Measurements from ENCODE around the gene GRK5.

Gene GRK5

GRCh38 chr10:119465085-119465484 is 257.7 kb downstream of the GRK5 start:
- H3K9me3 ChIP-seq (replicated peaks; ENCODE audit: insufficient read depth, low read length), result no peaks in the 10 kb centered on the region
- H2AFZ ChIP-seq (ENCODE audit: low read length), result no peak overlapping the region
- H3K4me3 ChIP-seq (ENCODE audit: low read length), result no peak overlapping the region
- no peaks in the 10 kb centered on the region for H4K20me1 ChIP-seq (ENCODE audit: insufficient read depth, low read length)
- H3K79me2 ChIP-seq (ENCODE audit: low read length), result no peaks in the 10 kb centered on the region
- H3K4me2 ChIP-seq (ENCODE audit: low read depth, low read length), result no peak overlapping the region
- TF ChIP-seq CTCF (IDR thresholded peaks at IDR 0.05; ENCODE audit: low read length), result no peak
- TF ChIP-seq EZH2 (optimal IDR thresholded peaks at IDR 0.05; ENCODE audit: low read depth, low read length), result no peak
- TF ChIP-seq EZH2phosphoT487 (IDR thresholded peaks at IDR 0.05; ENCODE audit: low read length), result no peak
- no peaks in the 10 kb centered on the region for H3F3A ChIP-seq (ENCODE audit: insufficient read depth, low read length)
- no peak overlapping the region for H3K9ac ChIP-seq (ENCODE audit: low read length)
- no peaks in the 10 kb centered on the region for H3K36me3 ChIP-seq (replicated peaks; ENCODE audit: insufficient read depth, low read length)
- no peak overlapping the region for H3K27ac ChIP-seq (ENCODE audit: low read length)
- no peaks in the 10 kb centered on the region for H3K27me3 ChIP-seq (replicated peaks; ENCODE audit: insufficient read depth, low read length)
- no peak for DNase-seq
- no peaks in the 10 kb centered on the region for H3K9me2 ChIP-seq (replicated peaks; ENCODE audit: insufficient read depth, low read length)
- H3K4me1 ChIP-seq (ENCODE audit: low read length), result no peaks in the 10 kb centered on the region

GRCh38 chr10:119466076-119466475 is 258.7 kb downstream of the GRK5 start:
- no peaks in the 10 kb centered on the region for H3K9me2 ChIP-seq (replicated peaks; ENCODE audit: insufficient read depth, low read length)
- H3K9ac ChIP-seq (ENCODE audit: low read length), result no peak overlapping the region
- H3K27ac ChIP-seq (ENCODE audit: low read length), result no peak overlapping the region
- H3K27me3 ChIP-seq (replicated peaks; ENCODE audit: insufficient read depth, low read length), result no peaks in the 10 kb centered on the region
- TF ChIP-seq CTCF (IDR thresholded peaks at IDR 0.05; ENCODE audit: low read length) (no peak), EZH2 (optimal IDR thresholded peaks at IDR 0.05; ENCODE audit: low read depth, low read length) (no peak), EZH2phosphoT487 (IDR thresholded peaks at IDR 0.05; ENCODE audit: low read length) (no peak)
- no peaks in the 10 kb centered on the region for H3K9me3 ChIP-seq (replicated peaks; ENCODE audit: insufficient read depth, low read length)
- H3K4me3 ChIP-seq (ENCODE audit: low read length), result no peak overlapping the region
- no peaks in the 10 kb centered on the region for H3K36me3 ChIP-seq (replicated peaks; ENCODE audit: insufficient read depth, low read length)
- H3F3A ChIP-seq (ENCODE audit: insufficient read depth, low read length), result no peaks in the 10 kb centered on the region
- DNase-seq, result no peak
- H3K4me1 ChIP-seq (ENCODE audit: low read length), result no peaks in the 10 kb centered on the region
- no peaks in the 10 kb centered on the region for H4K20me1 ChIP-seq (ENCODE audit: insufficient read depth, low read length)
- H2AFZ ChIP-seq (ENCODE audit: low read length), result no peak overlapping the region
- no peak overlapping the region for H3K4me2 ChIP-seq (ENCODE audit: low read depth, low read length)
- H3K79me2 ChIP-seq (ENCODE audit: low read length), result no peaks in the 10 kb centered on the region

DNA sequence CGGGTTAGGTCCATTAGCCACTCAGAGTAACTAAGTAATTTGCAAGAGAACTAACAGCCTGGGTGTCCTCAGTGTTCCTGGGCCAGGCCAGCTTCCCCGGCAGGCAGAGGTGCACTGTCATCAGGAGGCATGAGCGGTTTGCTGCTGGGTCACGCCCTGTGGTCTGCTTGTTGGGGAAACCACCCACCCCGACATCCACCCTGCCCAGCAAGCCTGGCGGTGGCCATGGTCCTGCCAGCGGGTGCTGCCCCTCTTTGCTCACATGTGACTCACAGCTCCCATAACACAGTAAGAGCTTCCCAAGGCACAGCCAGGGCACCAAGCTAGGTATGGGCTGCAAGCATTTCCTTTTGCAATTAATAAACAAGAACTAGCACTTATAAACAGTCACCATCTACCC is 259.3 kb downstream of the GRK5 start:
- Histone ChIP-seq H3F3A (ENCODE audit: insufficient read depth, low read length) (no peaks in the 10 kb centered on the region), H3K36me3 (replicated peaks; ENCODE audit: insufficient read depth, low read length) (no peaks in the 10 kb centered on the region), H3K9ac (ENCODE audit: low read length) (no peak overlapping the region), H3K4me2 (ENCODE audit: low read depth, low read length) (no peak overlapping the region), H3K4me3 (ENCODE audit: low read length) (no peak overlapping the region), H3K9me3 (replicated peaks; ENCODE audit: insufficient read depth, low read length) (no peaks in the 10 kb centered on the region), H3K79me2 (ENCODE audit: low read length) (no peaks in the 10 kb centered on the region), H3K9me2 (replicated peaks; ENCODE audit: insufficient read depth, low read length) (no peaks in the 10 kb centered on the region), H3K27me3 (replicated peaks; ENCODE audit: insufficient read depth, low read length) (no peaks in the 10 kb centered on the region), H4K20me1 (ENCODE audit: insufficient read depth, low read length) (no peaks in the 10 kb centered on the region), H2AFZ (ENCODE audit: low read length) (no peak overlapping the region), H3K4me1 (ENCODE audit: low read length) (no peaks in the 10 kb centered on the region), H3K27ac (ENCODE audit: low read length) (no peak overlapping the region)
- DNase-seq, result no peak
- TF ChIP-seq EZH2phosphoT487 (IDR thresholded peaks at IDR 0.05; ENCODE audit: low read length) (no peak), EZH2 (optimal IDR thresholded peaks at IDR 0.05; ENCODE audit: low read depth, low read length) (no peak), CTCF (IDR thresholded peaks at IDR 0.05; ENCODE audit: low read length) (no peak)

All from MM.1S (cell line).